ENCODE results near the gene SARS2.
"Not testable (repeated sequence)": the region's sequence is repeated elsewhere in the genome, so short reads cannot be mapped to it uniquely, and the experiment has no call there.

Gene SARS2

GRCh38 chr19:38929929-38930775 lies at the start of gene SARS2:
Gene SARS2, minus strand, starts transcription at chr19:38930763. Its CDS starts 27 bp downstream, at chr19:38930736.
- peak in 2 of 3 donors; percentile 83 to 85 for DNase-seq (ENCODE audit: low read depth in 2 of 3, low spot score in 1 of 3)

- no peak for DNase-seq (ENCODE audit: low read depth in 2 of 3, low spot score in 1 of 3)
Measured at GRCh38 chr19:38979812-38980211, 49.2 kb upstream of the SARS2 start.

GRCh38 chr19:38978326-38978689 lies 47.7 kb upstream of the SARS2 start:
- no peak for DNase-seq (ENCODE audit: low read depth in 2 of 3, low spot score in 1 of 3)

- DNase-seq (ENCODE audit: low read depth in 2 of 3, low spot score in 1 of 3): peak; percentile 57 to 70 (median 62)
Measured at GRCh38 chr19:38977445-38978325, 47.1 kb upstream of the SARS2 start.

- DNase-seq (ENCODE audit: low read depth in 2 of 3, low spot score in 1 of 3): no peak
Measured at GRCh38 chr19:38975861-38976271, 45.3 kb upstream of the SARS2 start.

GRCh38 chr19:38975214-38975860 lies 44.8 kb upstream of the SARS2 start, which contains the start of gene FBXO17:
Gene FBXO17, minus strand, starts transcription at chr19:38975742. Its CDS starts 25,423 bp downstream, at chr19:38950319.
- DNase-seq (ENCODE audit: low read depth in 2 of 3, low spot score in 1 of 3): no peak

GRCh38 chr19:38974624-38975213 lies 44.2 kb upstream of the SARS2 start:
- no peak for DNase-seq (ENCODE audit: low read depth in 2 of 3, low spot score in 1 of 3)

- DNase-seq (ENCODE audit: low read depth in 2 of 3, low spot score in 1 of 3): no peak
Measured at GRCh38 chr19:38971672-38972071, 41.1 kb upstream of the SARS2 start.

- DNase-seq (ENCODE audit: low read depth in 2 of 3, low spot score in 1 of 3): no peak
Measured at GRCh38 chr19:38970664-38971532, 40.3 kb upstream of the SARS2 start.

GRCh38 chr19:38966149-38966548 lies 35.6 kb upstream of the SARS2 start:
- DNase-seq (ENCODE audit: low read depth in 2 of 3, low spot score in 1 of 3): not testable (repeated sequence)

- DNase-seq (ENCODE audit: low read depth in 2 of 3, low spot score in 1 of 3): no peak
Measured at GRCh38 chr19:38964738-38965137, 34.2 kb upstream of the SARS2 start.

GRCh38 chr19:38959618-38960017 lies 29.1 kb upstream of the SARS2 start:
- no peak for DNase-seq (ENCODE audit: low read depth in 2 of 3, low spot score in 1 of 3)

- no peak for DNase-seq (ENCODE audit: low read depth in 2 of 3, low spot score in 1 of 3)
Measured at GRCh38 chr19:38958301-38958700, 27.7 kb upstream of the SARS2 start.

GRCh38 chr19:38956264-38956663 lies 25.7 kb upstream of the SARS2 start:
- no peak for DNase-seq (ENCODE audit: low read depth in 2 of 3, low spot score in 1 of 3)

GRCh38 chr19:38953677-38954076 lies 23.1 kb upstream of the SARS2 start:
- no peak for DNase-seq (ENCODE audit: low read depth in 2 of 3, low spot score in 1 of 3)

- DNase-seq (ENCODE audit: low read depth in 2 of 3, low spot score in 1 of 3): peak in 1 of 3 donors; percentile 30
Measured at GRCh38 chr19:38952395-38953165, 22.0 kb upstream of the SARS2 start.

GRCh38 chr19:38951187-38951586 lies 20.6 kb upstream of the SARS2 start:
- no peak for DNase-seq (ENCODE audit: low read depth in 2 of 3, low spot score in 1 of 3)

- peak; percentile 80 to 84 (median 82) for DNase-seq (ENCODE audit: low read depth in 2 of 3, low spot score in 1 of 3)
Measured at GRCh38 chr19:38949580-38950367, 19.2 kb upstream of the SARS2 start.
